ENCODE measurements around the gene ATPAF2. TPM values are rescaled to one million over a fixed set of nuclear protein-coding genes. Genes with fewer than 3 reads are reported as not detected.

Gene ATPAF2
- total and polyA plus RNA-seq, 10 donors, result 25.2 to 57.1 (median 37.1) TPM

DNA sequence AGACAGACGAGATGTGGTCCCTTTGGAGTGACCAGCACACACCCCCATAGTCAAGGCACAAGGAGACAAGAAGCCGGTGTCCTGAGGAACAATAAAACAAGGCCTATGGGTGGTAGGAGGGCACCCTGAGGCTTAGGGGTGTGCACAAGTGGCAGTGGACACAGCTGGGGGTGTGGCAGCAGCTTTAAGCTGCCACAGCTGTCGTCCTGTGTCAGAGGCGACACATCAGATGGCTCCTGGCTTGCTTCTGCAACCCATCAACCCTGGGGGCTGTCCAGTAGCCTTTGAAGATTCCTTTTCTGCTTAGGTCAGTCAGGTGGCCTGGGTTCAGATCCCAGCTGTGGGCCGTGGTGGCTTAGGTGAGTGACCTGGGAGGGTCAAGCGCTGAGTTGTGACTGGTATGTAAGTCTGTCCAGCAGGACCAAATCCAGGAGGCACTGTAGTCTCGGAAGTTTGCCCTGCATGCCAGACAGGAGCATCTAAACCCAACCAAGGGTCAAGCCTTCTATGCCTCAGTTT is 50.5 kb downstream of the ATPAF2 start:
- Histone ChIP-seq H3K36me3 (no peaks in the 10 kb centered on the region), H3K27ac (no peak overlapping the region), H3K9me3 (no peaks in the 10 kb centered on the region), H3K4me3 (no peak overlapping the region), H3K4me1 (no peaks in the 10 kb centered on the region), H3K27me3 (replicated peaks in 1 of 7) (no peaks in the 10 kb centered on the region)
- 89 to 93% (median 90%) methylated on average over 7 of the region's 7 CpGs for WGBS, 5 donors
- no peak for DNase-seq
- TF ChIP-seq, protein P1, sequence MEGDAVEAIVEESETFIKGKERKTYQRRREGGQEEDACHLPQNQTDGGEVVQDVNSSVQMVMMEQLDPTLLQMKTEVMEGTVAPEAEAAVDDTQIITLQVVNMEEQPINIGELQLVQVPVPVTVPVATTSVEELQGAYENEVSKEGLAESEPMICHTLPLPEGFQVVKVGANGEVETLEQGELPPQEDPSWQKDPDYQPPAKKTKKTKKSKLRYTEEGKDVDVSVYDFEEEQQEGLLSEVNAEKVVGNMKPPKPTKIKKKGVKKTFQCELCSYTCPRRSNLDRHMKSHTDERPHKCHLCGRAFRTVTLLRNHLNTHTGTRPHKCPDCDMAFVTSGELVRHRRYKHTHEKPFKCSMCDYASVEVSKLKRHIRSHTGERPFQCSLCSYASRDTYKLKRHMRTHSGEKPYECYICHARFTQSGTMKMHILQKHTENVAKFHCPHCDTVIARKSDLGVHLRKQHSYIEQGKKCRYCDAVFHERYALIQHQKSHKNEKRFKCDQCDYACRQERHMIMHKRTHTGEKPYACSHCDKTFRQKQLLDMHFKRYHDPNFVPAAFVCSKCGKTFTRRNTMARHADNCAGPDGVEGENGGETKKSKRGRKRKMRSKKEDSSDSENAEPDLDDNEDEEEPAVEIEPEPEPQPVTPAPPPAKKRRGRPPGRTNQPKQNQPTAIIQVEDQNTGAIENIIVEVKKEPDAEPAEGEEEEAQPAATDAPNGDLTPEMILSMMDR (IDR thresholded peaks at IDR 0.05 in 8 of 11, conservative IDR thresholded peaks at IDR 0.05 in 3 of 11), result no peak
- TF ChIP-seq POLR2AphosphoS5 (IDR thresholded peaks at IDR 0.05), result no peak
- TF ChIP-seq POLR2A (IDR thresholded peaks at IDR 0.05), result no peak
- intact Hi-C loops (cut with DNase I; ENCODE audit: low total_unique reads), result no loop called here

DNA sequence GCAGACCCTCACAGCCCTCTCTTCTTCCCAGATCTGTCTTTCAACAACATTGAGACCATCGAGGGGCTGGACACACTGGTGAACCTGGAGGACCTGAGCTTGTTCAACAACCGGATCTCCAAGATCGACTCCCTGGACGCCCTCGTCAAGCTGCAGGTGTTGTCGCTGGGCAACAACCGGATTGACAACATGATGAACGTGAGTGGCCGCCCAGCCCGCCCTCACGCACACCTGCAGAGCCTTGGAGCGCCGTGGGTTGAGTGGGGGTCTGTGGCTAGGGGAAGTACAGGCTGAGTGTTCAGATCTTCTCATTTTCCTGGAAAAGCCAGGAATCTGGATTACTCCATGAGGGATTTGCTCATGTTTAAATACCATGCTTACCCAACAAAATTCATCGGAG is 51.1 kb downstream of the ATPAF2 start:
- 85 to 91% (median 88%) methylated on average over 5 to 14 of the region's 14 CpGs for WGBS, 5 donors
- Histone ChIP-seq H3K4me3 (no peak overlapping the region), H3K36me3 (no peaks in the 10 kb centered on the region), H3K27ac (no peak overlapping the region), H3K27me3 (replicated peaks in 1 of 7) (no peaks in the 10 kb centered on the region), H3K4me1 (no peaks in the 10 kb centered on the region), H3K9me3 (no peaks in the 10 kb centered on the region)
- intact Hi-C loops (cut with DNase I; ENCODE audit: low total_unique reads), result no loop called here
- TF ChIP-seq POLR2AphosphoS5 (IDR thresholded peaks at IDR 0.05) (no peak), POLR2A (IDR thresholded peaks at IDR 0.05) (no peak)
- TF ChIP-seq, protein P1 (IDR thresholded peaks at IDR 0.05 in 8 of 11, conservative IDR thresholded peaks at IDR 0.05 in 3 of 11), result no peak
- DNase-seq, result no peak

DNA sequence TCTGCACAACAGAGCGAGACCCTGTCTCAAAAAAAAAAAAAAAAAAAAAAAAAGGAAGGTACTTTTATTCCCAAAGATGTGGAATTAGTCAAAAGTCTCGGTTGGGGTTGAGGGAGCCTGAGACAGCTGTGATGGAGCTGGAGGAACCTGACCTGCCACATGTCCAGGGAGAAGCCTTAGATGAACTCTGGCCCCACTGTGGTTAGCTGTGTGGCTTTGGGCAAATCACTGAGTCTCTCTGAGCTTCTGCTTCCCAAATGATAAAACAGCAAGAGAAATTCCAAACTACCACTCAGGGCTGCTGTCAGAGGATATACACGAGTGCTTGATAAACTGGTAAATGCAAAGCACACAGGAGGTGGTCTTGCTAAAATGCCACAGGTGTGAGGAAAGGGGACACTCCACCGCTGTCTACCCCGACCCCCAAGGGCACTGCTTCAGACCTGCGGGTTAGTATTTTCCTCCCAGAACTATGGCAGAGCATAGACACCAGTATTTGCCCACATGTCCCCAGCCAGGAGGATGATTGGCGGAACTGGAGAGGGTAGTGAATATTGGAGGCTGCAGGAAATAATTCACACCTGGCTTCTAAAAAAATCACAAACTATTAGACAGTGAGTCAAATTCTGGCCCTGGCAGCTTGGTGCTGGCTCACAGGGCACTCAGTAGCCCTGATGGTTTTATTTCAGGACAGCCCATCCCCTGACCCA is 51.6 kb downstream of the ATPAF2 start:
- intact Hi-C loops (cut with DNase I; ENCODE audit: low total_unique reads), result no loop called here
- no peak for TF ChIP-seq POLR2A (IDR thresholded peaks at IDR 0.05)
- TF ChIP-seq POLR2AphosphoS5 (IDR thresholded peaks at IDR 0.05), result no peak
- TF ChIP-seq, protein P1 (IDR thresholded peaks at IDR 0.05 in 8 of 11, conservative IDR thresholded peaks at IDR 0.05 in 3 of 11), result no peak
- no peaks in the 10 kb centered on the region for H3K36me3 ChIP-seq
- DNase-seq, result no peak
- no peak overlapping the region for H3K27ac ChIP-seq
- no peaks in the 10 kb centered on the region for H3K27me3 ChIP-seq (replicated peaks in 1 of 7)
- WGBS, 5 donors, result 85 to 91% (median 86%) methylated on average over 7 of the region's 7 CpGs
- no peak overlapping the region for H3K4me3 ChIP-seq
- no peaks in the 10 kb centered on the region for H3K4me1 ChIP-seq
- no peaks in the 10 kb centered on the region for H3K9me3 ChIP-seq

DNA sequence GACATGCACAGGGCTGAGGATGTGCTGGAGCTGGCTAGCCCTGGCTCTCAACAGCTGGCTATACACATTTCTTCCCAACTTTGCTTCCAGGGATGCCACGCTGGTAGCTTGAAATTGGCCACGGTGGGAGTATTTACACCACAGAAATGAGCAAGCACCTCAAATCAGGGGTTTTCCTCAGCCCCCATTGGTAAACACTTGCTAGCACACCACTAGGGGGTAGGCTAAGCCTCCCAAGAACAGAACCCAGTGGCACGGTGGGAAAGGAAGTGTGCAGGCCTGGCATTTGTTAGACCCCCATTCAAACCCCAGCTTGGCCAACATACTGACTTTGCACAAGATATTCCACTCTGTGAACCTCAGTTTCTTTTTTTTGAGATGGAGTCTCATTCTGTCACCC is 53.4 kb downstream of the ATPAF2 start:
- Histone ChIP-seq H3K4me1 (no peaks in the 10 kb centered on the region), H3K9me3 (no peaks in the 10 kb centered on the region), H3K36me3 (no peaks in the 10 kb centered on the region), H3K27ac (no peak overlapping the region), H3K4me3 (no peak overlapping the region), H3K27me3 (replicated peaks in 1 of 7) (no peaks in the 10 kb centered on the region)
- DNase-seq, result no peak
- TF ChIP-seq POLR2A (IDR thresholded peaks at IDR 0.05), result no peak
- TF ChIP-seq, protein P1 (IDR thresholded peaks at IDR 0.05 in 8 of 11, conservative IDR thresholded peaks at IDR 0.05 in 3 of 11), result no peak
- no peak for TF ChIP-seq POLR2AphosphoS5 (IDR thresholded peaks at IDR 0.05)
- intact Hi-C loops (cut with DNase I; ENCODE audit: low total_unique reads), result no loop called here
- WGBS, 5 donors, result 43 to 73% (median 60%) methylated on average over 3 of the region's 3 CpGs

Data from spleen (tissue), 11 donors.